Uterus (tissue), 4 donors: ENCODE measurements around the gene SOX9. TPM values are rescaled to one million over a fixed set of nuclear protein-coding genes. Genes with fewer than 3 reads are reported as not detected.

ENCODE experiments used
- DNase-seq, 2 donors: peaks; one replicate each; pipeline ENCODE4 v3.0.0-alpha.2; 2019 to 2020
- H3K27ac ChIP-seq, 2 donors: fragments of 200-600 bp; sonication (generic); 1 replicate in 1 of 2; 2 replicates in 1 of 2; pipeline ENCODE4 v1.5.1; 2016 to 2018
- H3K27me3 ChIP-seq, 2 donors: fragments of 200-600 bp; sonication (generic); one replicate each; pipeline ENCODE4 v1.5.1; 2018 to 2019; ENCODE audit warnings: control low read depth in 1 of 2
- H3K36me3 ChIP-seq, 2 donors: fragments of 200-600 bp; sonication (generic); one replicate each; pipeline ENCODE4 v1.5.1; 2019; ENCODE audit warnings: control low read depth in 1 of 2
- H3K4me1 ChIP-seq, 2 donors: fragments of 200-600 bp; sonication (generic); one replicate each; pipeline ENCODE4 v1.5.1; 2018 to 2019; ENCODE audit warnings: control low read depth in 1 of 2
- H3K4me3 ChIP-seq, 2 donors: fragments of 200-600 bp; sonication (generic); 1 replicate in 1 of 2; 2 replicates in 1 of 2; pipeline ENCODE4 v1.5.1; 2018 to 2019; ENCODE audit warnings: mild to moderate bottlenecking in 1 of 2
- H3K9me3 ChIP-seq, 2 donors: fragments of 200-600 bp; sonication (generic); one replicate each; pipeline ENCODE4 v1.5.1; 2019; ENCODE audit warnings: control low read depth in 1 of 2
- CTCF ChIP-seq, 4 experiments: fragments of 200-600 bp in 2 of 4; fragments of 450-650 bp in 2 of 4; sonication (generic) in 2 of 4; IDR thresholded peaks; one replicate each; pipeline ENCODE4 v1.5.1; 2016 to 2019; ENCODE audit warnings: antibody characterized with exemption in 4 of 4, mild to moderate bottlenecking in 2 of 4, moderate library complexity in 1 of 4
- POLR2A ChIP-seq, 2 donors: fragments of 450-650 bp; IDR thresholded peaks; one replicate each; pipeline ENCODE4 v1.6.1; 2016; ENCODE audit warnings: antibody characterized with exemption in 2 of 2, mild to moderate bottlenecking in 1 of 2, moderate library complexity in 1 of 2
- intact Hi-C: fragments of 100-400 bp; cut with DNase I; formaldehyde crosslinking; loops from one replicate; pipeline ENCODE4 v1.15.1; 2023; ENCODE audit warnings: low total_unique reads
- total RNA-seq, 4 donors: library from RNA; depleted of rRNA in 3 of 4; stranded (reverse); fragments of >200 nt in 3 of 4; gene quantifications; one replicate each; pipeline versions ENCODE4 v1.1.0 to v1.2.4, GENCODE V29; 2014 to 2023
- donor health status: DM: yes; HTN: yes; CAD: no.

SOX9 gene
- total RNA-seq, 4 donors from 2014 or later: 1.8 to 6.8 TPM; not detected in 2

GRCh38 chr17:72115781-72116525 is 4.9 kb upstream of the SOX9 start:
- no peak for TF ChIP-seq POLR2A (IDR thresholded peaks at IDR 0.05)
- no peak for TF ChIP-seq CTCF (IDR thresholded peaks at IDR 0.05)
- DNase-seq: no peak
- no peak overlapping the region for H3K27ac ChIP-seq
- H3K9me3 ChIP-seq: no peaks in the 10 kb centered on the region
- H3K4me3 ChIP-seq: no peak overlapping the region
- peaks cover 8 to 55% of the 10 kb centered on the region in 2 donors for H3K27me3 ChIP-seq
- intact Hi-C loops: no loop called here
- H3K36me3 ChIP-seq: no peaks in the 10 kb centered on the region
- H3K4me1 ChIP-seq: peaks cover 0 to 26% of the 10 kb centered on the region in 2 donors

- Histone ChIP-seq H3K4me1 (peaks cover 0 to 35% of the 10 kb centered on the region in 2 donors), H3K27me3 (peaks cover 8 to 64% of the 10 kb centered on the region in 2 donors)
- intact Hi-C loops: no loop called here
Measured at GRCh38 chr17:72116661-72117521, 3.9 kb upstream of the SOX9 start.

GRCh38 chr17:72117535-72118334 is 3.1 kb upstream of the SOX9 start:
- Histone ChIP-seq H3K4me1 (peaks cover 0 to 36% of the 10 kb centered on the region in 2 donors), H3K9me3 (no peaks in the 10 kb centered on the region), H3K4me3 (no peak overlapping the region), H3K27ac (no peak overlapping the region), H3K36me3 (no peaks in the 10 kb centered on the region), H3K27me3 (peaks cover 8 to 71% of the 10 kb centered on the region in 2 donors)
- intact Hi-C loops: no loop called here
- no peak for DNase-seq
- TF ChIP-seq CTCF (IDR thresholded peaks at IDR 0.05) (no peak), POLR2A (IDR thresholded peaks at IDR 0.05) (no peak)

More at GRCh38 chr17:72116661-72117521, 3.9 kb upstream of the SOX9 start:
- Histone ChIP-seq H3K9me3 (no peaks in the 10 kb centered on the region), H3K27ac (no peak overlapping the region), H3K36me3 (no peaks in the 10 kb centered on the region), H3K4me3 (no peak overlapping the region)
- DNase-seq: no peak
- no peak for TF ChIP-seq POLR2A (IDR thresholded peaks at IDR 0.05)
- TF ChIP-seq CTCF (IDR thresholded peaks at IDR 0.05): no peak

GRCh38 chr17:72118335-72119076 is 2.3 kb upstream of the SOX9 start:
- Histone ChIP-seq H3K4me3 (no peak overlapping the region), H3K4me1 (peaks cover 0 to 36% of the 10 kb centered on the region in 2 donors)
- intact Hi-C loops: no loop called here

More at GRCh38 chr17:72118335-72119076, 2.3 kb upstream of the SOX9 start:
- TF ChIP-seq POLR2A (IDR thresholded peaks at IDR 0.05) (no peak), CTCF (IDR thresholded peaks at IDR 0.05) (peak; percentile 59 to 79 (median 68))
- Histone ChIP-seq H3K36me3 (no peaks in the 10 kb centered on the region), H3K27me3 (peaks cover 8 to 72% of the 10 kb centered on the region in 2 donors), H3K27ac (no peak overlapping the region), H3K9me3 (no peaks in the 10 kb centered on the region)
- peak in 1 of 2 donors; percentile 35 for DNase-seq
